HG03025 (cell line): Measurements from ENCODE around the gene MAGEB6.
"Not testable (repeated sequence)": the region's sequence is repeated elsewhere in the genome, so short reads cannot be mapped to it uniquely, and the experiment has no call there.

Source experiments
- ATAC-seq: cut with Tn5 transposase; IDR thresholded peaks from one replicate; pipeline ENCODE4 v1.9.1; 2021; ENCODE audit warnings: mild to moderate bottlenecking, moderate library complexity; ENCODE audit not compliant: unreplicated experiment, low FRiP score

MAGEB6 gene, protein sequence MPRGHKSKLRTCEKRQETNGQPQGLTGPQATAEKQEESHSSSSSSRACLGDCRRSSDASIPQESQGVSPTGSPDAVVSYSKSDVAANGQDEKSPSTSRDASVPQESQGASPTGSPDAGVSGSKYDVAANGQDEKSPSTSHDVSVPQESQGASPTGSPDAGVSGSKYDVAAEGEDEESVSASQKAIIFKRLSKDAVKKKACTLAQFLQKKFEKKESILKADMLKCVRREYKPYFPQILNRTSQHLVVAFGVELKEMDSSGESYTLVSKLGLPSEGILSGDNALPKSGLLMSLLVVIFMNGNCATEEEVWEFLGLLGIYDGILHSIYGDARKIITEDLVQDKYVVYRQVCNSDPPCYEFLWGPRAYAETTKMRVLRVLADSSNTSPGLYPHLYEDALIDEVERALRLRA

DNA sequence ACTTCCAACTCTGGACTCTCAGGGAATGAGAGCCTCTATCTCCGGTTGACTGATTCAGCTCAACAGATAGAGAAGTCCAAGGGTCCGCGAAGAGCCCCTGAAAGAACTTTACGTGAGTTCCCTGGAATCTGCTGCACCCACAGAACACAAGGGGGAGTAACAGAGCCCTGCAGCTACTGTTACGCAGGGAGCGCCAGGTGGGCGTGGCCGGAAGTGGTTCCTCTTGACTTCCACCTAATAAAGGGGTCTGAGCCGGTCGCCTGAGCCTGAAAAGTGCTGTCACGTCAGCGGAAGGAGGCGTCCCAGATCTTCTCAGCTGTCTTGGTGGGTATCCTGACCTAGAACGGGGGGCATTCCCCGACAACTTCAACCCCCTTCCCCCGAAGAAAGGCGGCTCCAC lies at the start of gene MAGEB6:
TSS of gene MAGEB6 (plus strand) at position 237 of the 400 bp plus-strand sequence. CDS start 1,407 bp downstream, outside the sequence.
- no peak for ATAC-seq

GRCh38 chrX:26146024-26146423 lies 46.2 kb upstream of the MAGEB6 start:
- no peak for ATAC-seq

- ATAC-seq = no peak
Observed at GRCh38 chrX:26160301-26160700, 31.9 kb upstream of the MAGEB6 start, which contains the start of gene MAGEB6B. TSS of gene MAGEB6B (plus strand) at chrX:26160601. CDS start at chrX:26160601, 0 bp downstream.

DNA sequence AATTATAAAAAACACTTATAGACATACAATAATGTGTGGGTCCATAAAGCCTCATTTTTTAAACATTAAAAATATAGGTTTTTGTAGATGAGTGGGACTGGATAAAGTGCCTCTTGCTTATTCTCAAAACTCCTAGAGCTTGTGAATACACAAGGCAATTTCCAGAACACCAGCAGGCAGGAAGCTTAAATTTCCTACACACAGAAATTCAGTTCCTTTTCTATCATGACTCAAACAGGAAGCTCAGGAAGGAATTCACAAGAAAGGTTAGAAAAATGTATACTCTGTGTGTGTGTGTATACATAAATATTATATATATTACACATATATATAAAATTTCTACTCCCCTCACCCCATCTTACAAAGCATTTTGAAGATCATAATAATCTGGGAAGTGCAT lies 11.3 kb downstream of the MAGEB6 start:
- ATAC-seq = no peak

DNA sequence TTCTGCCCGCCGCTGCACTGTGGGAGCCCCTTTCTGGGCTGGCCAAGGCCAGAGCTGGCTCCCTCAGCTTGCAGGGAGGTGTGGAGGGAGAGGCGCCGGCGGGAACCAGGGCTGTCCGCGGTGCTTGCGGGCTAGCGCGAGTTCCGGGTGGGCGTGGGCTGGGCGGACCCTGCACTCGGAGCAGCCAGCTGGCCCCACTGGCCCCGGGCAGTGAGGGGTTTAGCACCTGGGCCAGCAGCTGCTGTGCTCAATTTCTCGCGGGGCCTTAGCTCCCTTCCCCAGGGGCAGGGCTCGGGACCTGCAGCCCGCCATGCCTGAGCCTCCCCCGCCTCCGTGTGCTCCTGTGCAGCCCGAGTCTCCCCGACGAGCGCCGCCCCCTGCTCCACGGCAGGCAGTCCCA lies 12.5 kb downstream of the MAGEB6 start:
- not testable (repeated sequence) for ATAC-seq

DNA sequence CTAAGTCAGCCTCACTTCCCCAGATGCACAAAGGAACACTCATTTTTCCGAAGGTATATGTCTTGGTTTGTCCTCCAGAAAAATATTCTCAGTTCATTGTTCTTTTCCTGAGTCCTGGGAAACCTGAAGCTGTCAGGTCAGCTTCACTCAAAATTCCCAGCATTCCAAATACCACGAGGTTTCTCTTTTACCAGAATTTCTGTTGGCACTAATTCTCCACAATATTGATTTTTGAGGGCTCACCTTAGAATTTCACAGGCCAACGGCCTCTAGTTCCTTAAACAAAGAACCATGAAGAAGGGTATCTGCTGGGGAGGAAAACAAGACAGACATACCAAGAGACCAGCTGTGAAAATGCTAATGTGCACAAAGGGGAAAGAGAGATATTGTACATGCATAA lies 15.8 kb downstream of the MAGEB6 start:
- ATAC-seq = no peak

GRCh38 chrX:26215869-26216268 lies 23.6 kb downstream of the MAGEB6 start, which contains the start of gene MAGEB5:
TSS of gene MAGEB5 (plus strand) at chrX:26216169. CDS start at chrX:26217302, 1,133 bp downstream.
- ATAC-seq = no peak

GRCh38 chrX:26219351-26219750 lies 27.1 kb downstream of the MAGEB6 start:
- no peak for ATAC-seq

DNA sequence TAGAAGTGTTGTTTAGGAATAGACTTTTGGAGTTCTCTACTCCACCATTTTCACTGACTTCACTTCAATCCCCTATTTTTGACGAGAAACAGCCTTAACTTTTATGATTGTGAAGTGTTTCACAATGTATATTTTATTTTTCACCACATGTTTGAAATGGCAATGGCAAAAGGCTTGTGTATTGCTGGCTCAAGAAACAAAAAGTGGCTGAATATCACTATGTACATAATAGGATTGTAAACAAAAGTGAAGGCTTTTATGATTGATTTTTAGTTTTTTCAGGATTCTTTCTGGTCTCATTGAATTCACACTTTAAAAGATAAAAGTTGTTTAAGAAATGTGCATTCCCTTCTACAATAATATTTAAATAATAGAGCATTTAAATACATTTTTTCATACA lies 41.9 kb downstream of the MAGEB6 start:
- ATAC-seq = no peak
